GM12875 (cell line): ENCODE data around the gene NACA2.

Experiments
- H3K4me3 ChIP-seq: one replicate; pipeline ENCODE4 v1.5.1; 2011; ENCODE audit warnings: low read depth, low read length, control low read depth
- CTCF ChIP-seq: IDR thresholded peaks from 2 replicates; pipeline ENCODE4 v1.5.1; 2011; ENCODE audit warnings: low read depth, mild to moderate bottlenecking, control low read depth, inconsistent platforms, low read length, moderate library complexity, borderline replicate concordance; ENCODE audit not compliant: insufficient read depth

NACA2 gene

DNA sequence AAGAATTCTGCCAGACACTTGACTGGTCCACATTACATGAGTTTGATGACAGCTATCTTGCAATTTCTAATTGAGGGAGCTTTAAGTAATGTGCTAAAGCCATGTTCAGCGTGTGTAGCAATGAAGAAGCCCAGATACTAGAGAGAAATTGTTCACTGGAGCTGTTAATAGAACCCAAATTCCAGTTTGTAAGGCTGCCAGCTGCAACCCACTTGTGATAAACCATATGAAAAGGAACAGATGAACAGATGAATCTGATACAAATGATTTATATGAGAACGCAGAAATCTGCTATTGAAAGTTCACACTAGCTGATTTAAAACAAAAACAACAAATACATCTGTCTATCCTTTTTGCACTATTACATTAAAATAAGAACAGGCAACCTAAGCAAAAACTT, 6.2 kb downstream of the NACA2 start:
- no peak for TF ChIP-seq CTCF
- H3K4me3 ChIP-seq, result no peak overlapping the region

- H3K4me3 ChIP-seq, result no peak overlapping the region
- no peak for TF ChIP-seq CTCF
These were observed 6.8 kb downstream of the NACA2 start for GRCh38 chr17:61584266-61584665.

DNA sequence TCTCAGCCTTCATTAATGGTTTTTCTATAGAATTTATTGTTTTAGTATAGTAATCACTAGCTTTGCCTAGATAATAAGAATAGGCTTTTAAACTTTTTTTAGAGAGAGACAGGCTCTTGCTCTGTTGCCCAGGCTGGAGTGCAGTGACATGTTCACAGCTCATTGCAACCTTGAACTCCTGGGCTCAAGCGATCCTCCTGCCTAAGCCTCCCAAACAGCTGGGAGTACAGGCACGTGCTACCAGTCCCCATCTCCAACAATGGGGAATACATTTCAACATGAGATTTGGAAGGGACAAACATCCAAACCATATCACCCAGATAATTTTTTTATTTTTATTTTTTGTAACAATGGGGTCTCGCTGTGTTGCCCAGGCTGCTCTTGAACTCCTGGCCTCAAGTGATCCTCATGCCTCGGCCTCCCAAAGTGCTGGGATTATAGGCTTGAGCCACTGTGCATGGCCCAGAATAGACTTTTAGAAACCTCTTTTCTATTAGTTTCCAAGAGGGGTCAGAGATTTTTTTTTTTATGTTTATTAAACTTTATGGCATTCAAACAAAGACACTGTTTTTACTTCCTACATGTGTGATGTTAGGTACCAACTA, 7.3 kb downstream of the NACA2 start:
- no peak overlapping the region for H3K4me3 ChIP-seq
- no peak for TF ChIP-seq CTCF

GRCh38 chr17:61583242-61583641, 7.8 kb downstream of the NACA2 start:
- no peak overlapping the region for H3K4me3 ChIP-seq
- TF ChIP-seq CTCF, result no peak

DNA sequence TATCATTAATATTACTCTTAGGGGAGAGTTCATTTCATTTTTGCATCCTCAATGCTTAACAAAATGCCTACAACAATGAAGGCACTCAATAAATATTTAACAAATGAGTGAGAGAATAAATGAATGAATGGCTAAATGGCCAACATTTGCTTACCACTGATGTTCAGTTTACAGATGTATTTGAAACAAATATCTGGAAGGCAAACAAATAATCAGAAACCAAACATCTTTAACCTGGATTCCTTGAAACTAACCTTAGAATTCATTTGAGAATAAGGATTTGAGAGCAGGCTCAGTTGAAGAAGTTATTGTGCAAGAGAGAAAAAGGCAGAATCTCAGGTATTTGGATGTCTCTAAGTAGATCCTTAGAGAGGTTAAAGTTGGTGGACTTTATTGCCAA, 8.4 kb downstream of the NACA2 start:
- no peak for TF ChIP-seq CTCF
- no peak overlapping the region for H3K4me3 ChIP-seq

DNA sequence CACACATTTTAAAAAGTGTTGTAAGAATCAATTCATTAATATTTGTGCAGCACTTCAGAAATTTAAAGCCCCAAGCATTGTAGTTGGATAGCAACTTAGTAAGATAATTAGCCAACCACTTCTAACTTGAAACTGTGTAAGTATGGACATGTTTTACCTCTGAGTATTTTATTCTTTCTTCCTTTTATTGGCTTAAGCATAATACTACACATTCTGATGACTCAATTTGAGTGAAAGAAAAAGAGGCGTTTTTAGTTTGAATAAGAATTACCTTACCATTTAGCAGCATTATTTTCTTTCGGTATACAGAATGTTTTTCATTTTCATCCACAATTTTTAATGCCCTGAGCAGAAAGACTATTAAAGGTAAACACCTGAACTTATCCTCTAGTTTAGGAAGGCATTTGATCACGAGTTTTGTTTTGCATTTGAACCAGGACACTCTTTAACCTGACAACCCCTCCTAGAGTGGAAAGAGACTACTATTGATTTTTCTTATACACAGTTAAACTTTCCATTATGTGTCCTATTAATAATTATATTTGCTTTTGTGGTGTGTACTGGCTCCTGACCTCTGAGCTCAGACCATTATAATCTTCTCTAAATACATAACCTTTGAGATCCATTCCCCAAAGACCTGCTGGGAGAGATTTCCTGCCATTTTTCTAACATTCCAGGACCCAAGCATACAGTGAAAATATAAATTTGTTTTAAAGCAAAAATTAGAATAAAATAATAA, 9.2 kb downstream of the NACA2 start:
- no peak overlapping the region for H3K4me3 ChIP-seq
- no peak for TF ChIP-seq CTCF

- TF ChIP-seq CTCF, result no peak
- no peak overlapping the region for H3K4me3 ChIP-seq
These were observed 10.5 kb downstream of the NACA2 start for GRCh38 chr17:61580502-61580901.
